ENCODE results near the gene ZDHHC8. TPM values are rescaled to one million over a fixed set of nuclear protein-coding genes. Genes with fewer than 3 reads are reported as not detected.

Gene ZDHHC8
- total RNA-seq, 1 donor from 2014 or later = 42.4 TPM

- Histone ChIP-seq H3K27me3 (ENCODE audit: low read depth) (peaks cover 3% of the 10 kb centered on the region), H3K4me3 (no peak overlapping the region), H3K36me3 (peaks cover 13% of the 10 kb centered on the region), H3K27ac (replicated peaks) (no peak overlapping the region), H3K9me3 (replicated peaks) (no peaks in the 10 kb centered on the region), H3K4me1 (no peaks in the 10 kb centered on the region)
- TF ChIP-seq, protein P1, sequence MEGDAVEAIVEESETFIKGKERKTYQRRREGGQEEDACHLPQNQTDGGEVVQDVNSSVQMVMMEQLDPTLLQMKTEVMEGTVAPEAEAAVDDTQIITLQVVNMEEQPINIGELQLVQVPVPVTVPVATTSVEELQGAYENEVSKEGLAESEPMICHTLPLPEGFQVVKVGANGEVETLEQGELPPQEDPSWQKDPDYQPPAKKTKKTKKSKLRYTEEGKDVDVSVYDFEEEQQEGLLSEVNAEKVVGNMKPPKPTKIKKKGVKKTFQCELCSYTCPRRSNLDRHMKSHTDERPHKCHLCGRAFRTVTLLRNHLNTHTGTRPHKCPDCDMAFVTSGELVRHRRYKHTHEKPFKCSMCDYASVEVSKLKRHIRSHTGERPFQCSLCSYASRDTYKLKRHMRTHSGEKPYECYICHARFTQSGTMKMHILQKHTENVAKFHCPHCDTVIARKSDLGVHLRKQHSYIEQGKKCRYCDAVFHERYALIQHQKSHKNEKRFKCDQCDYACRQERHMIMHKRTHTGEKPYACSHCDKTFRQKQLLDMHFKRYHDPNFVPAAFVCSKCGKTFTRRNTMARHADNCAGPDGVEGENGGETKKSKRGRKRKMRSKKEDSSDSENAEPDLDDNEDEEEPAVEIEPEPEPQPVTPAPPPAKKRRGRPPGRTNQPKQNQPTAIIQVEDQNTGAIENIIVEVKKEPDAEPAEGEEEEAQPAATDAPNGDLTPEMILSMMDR (IDR thresholded peaks at IDR 0.05; ENCODE audit: borderline replicate concordance) = no peak
- intact Hi-C loops (cut with micrococcal nuclease) = no loop called here
- no peak for DNase-seq
Measured at GRCh38 chr22:20149257-20150250, 17.9 kb downstream of the ZDHHC8 start.

GRCh38 chr22:20150381-20151275 is 19.0 kb downstream of the ZDHHC8 start, which contains the start of gene CCDC188:
Gene CCDC188 (minus strand): TSS chr22:20151055. CDS start chr22:20150986, 69 bp downstream.
- no peak within 1 kb of the TSS for H3K4me3 ChIP-seq
- H3K9me3 ChIP-seq (replicated peaks) = no peaks in the 10 kb centered on the region
- TF ChIP-seq, protein P1 (IDR thresholded peaks at IDR 0.05; ENCODE audit: borderline replicate concordance) = no peak
- no peak within 1 kb of the TSS for H3K27ac ChIP-seq (replicated peaks)
- peaks cover 3% of the 10 kb centered on the region for H3K36me3 ChIP-seq
- DNase-seq = no peak
- H3K4me1 ChIP-seq = no peaks in the 10 kb centered on the region
- intact Hi-C loops (cut with micrococcal nuclease) = no loop called here
- H3K27me3 ChIP-seq (ENCODE audit: low read depth) = peaks cover 14% of the 10 kb centered on the region

DNA sequence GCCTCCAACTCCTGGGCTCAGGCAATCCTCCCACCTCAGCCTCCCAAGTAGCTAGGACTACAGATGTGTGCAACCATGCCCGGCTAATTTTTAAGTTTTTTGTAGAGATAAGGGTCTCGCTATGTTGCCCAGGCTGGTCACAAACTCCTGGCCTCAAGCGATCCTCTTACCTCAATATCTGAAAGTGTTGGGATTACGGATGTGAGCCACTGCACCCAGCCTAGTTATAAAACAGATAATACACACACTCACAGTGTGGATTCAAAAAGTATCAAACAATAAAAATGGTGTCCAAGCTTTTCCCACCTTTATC is 19.6 kb downstream of the ZDHHC8 start:
- Histone ChIP-seq H3K4me3 (no peak overlapping the region), H3K27ac (replicated peaks) (no peak overlapping the region), H3K36me3 (no peaks in the 10 kb centered on the region), H3K4me1 (no peaks in the 10 kb centered on the region), H3K9me3 (replicated peaks) (no peaks in the 10 kb centered on the region), H3K27me3 (ENCODE audit: low read depth) (peaks cover 16% of the 10 kb centered on the region)
- TF ChIP-seq, protein P1 (IDR thresholded peaks at IDR 0.05; ENCODE audit: borderline replicate concordance) = no peak
- no peak for DNase-seq
- intact Hi-C loops (cut with micrococcal nuclease) = no loop called here

GRCh38 chr22:20152464-20152890 is 20.9 kb downstream of the ZDHHC8 start:
- Histone ChIP-seq H3K27me3 (ENCODE audit: low read depth) (peaks cover 21% of the 10 kb centered on the region), H3K36me3 (no peaks in the 10 kb centered on the region), H3K4me1 (peaks cover 3% of the 10 kb centered on the region), H3K27ac (replicated peaks) (no peak overlapping the region), H3K4me3 (no peak overlapping the region), H3K9me3 (replicated peaks) (no peaks in the 10 kb centered on the region)
- intact Hi-C loops (cut with micrococcal nuclease) = no loop called here
- TF ChIP-seq, protein P1 (IDR thresholded peaks at IDR 0.05; ENCODE audit: borderline replicate concordance) = no peak
- no peak for DNase-seq

DNA sequence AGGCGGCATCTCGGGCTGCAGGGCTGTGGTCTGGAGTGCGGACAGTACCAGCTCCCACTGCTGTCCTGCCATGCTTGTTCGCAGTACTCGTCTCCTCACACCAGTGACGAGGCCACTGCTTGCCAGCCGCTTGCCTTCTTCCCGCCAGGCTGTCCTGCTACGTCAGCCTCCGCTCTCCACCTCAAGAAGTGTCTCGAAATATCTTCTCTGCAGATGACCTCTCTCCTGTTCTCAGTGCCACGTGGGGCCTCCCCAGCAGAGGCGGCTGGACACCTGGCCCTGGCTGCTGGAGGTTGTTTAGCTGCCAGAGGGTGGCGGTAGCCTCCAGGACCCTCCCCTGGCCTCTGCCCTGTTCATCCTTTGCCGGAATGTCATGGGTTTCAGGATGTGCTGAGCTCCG is 22.3 kb downstream of the ZDHHC8 start:
- no peak for DNase-seq
- intact Hi-C loops (cut with micrococcal nuclease) = no loop called here
- H3K36me3 ChIP-seq = no peaks in the 10 kb centered on the region
- H3K4me1 ChIP-seq = peaks cover 3% of the 10 kb centered on the region
- H3K4me3 ChIP-seq = no peak overlapping the region
- TF ChIP-seq, protein P1 (IDR thresholded peaks at IDR 0.05; ENCODE audit: borderline replicate concordance) = no peak
- H3K27me3 ChIP-seq (ENCODE audit: low read depth) = peaks cover 25% of the 10 kb centered on the region
- H3K27ac ChIP-seq (replicated peaks) = no peak overlapping the region
- no peaks in the 10 kb centered on the region for H3K9me3 ChIP-seq (replicated peaks)

Measured in left ventricle myocardium inferior (tissue), 1 donor.